Colonic mucosa (tissue), 4 donors: ENCODE results near the gene ASB16. TPM values are rescaled to one million over a fixed set of nuclear protein-coding genes. Genes with fewer than 3 reads are reported as not detected.

Source experiments
- DNase-seq: peaks from one replicate; pipeline ENCODE4 v3.0.0-alpha.2; 2020
- H3K27ac ChIP-seq: fragments of 200-600 bp; one replicate; pipeline ENCODE4 v1.8.0; 2021
- H3K27me3 ChIP-seq: fragments of 200-600 bp; one replicate; pipeline ENCODE4 v1.8.0; 2021
- H3K36me3 ChIP-seq: fragments of 200-600 bp; one replicate; pipeline ENCODE4 v1.8.0; 2021
- H3K4me1 ChIP-seq: fragments of 200-600 bp; one replicate; pipeline ENCODE4 v1.8.0; 2021; ENCODE audit warnings: mild to moderate bottlenecking
- H3K4me3 ChIP-seq: fragments of 200-600 bp; one replicate; pipeline ENCODE4 v1.8.0; 2021
- H3K9ac ChIP-seq, 2 donors: one replicate each; pipeline ENCODE4 v1.7.0; 2013; ENCODE audit warnings: control low read depth in 2 of 2, low read depth in 2 of 2, low read length in 2 of 2
- H3K9me3 ChIP-seq: fragments of 200-600 bp; one replicate; pipeline ENCODE4 v1.8.0; 2021
- CTCF ChIP-seq: fragments of 200-600 bp; IDR thresholded peaks from one replicate; pipeline ENCODE4 v1.8.0; 2022; ENCODE audit warnings: antibody characterized with exemption, mild to moderate bottlenecking
- intact Hi-C: fragments of 100-400 bp; cut with DNase I; formaldehyde crosslinking; loops from one replicate; pipeline ENCODE4 v1.14.1; 2022
- microRNA-seq: library from miRNA; unstranded; fragments of <30 nt; microRNA quantifications from one replicate; pipeline ENCODE4, GENCODE V29; 2019
- total RNA-seq, 2 donors: library from RNA; stranded (reverse); fragmentation: NEBNext Ultra II Directional in 1 of 2; extraction: Animal tissue kit (Norgen Biotek cat#: 25700) in 1 of 2; gene quantifications; one replicate each; pipeline ENCODE4 v1.2.1, GENCODE V29; 2021
- donor health status: healthy.
- donor health status: DM: no; HTN: no; CAD: no.
- donor health status: DM: no; HTN: no; CAD: no.

Gene ASB16
- total RNA-seq, 2 donors from 2014 or later, result 0.32 TPM; not detected in 1

DNA sequence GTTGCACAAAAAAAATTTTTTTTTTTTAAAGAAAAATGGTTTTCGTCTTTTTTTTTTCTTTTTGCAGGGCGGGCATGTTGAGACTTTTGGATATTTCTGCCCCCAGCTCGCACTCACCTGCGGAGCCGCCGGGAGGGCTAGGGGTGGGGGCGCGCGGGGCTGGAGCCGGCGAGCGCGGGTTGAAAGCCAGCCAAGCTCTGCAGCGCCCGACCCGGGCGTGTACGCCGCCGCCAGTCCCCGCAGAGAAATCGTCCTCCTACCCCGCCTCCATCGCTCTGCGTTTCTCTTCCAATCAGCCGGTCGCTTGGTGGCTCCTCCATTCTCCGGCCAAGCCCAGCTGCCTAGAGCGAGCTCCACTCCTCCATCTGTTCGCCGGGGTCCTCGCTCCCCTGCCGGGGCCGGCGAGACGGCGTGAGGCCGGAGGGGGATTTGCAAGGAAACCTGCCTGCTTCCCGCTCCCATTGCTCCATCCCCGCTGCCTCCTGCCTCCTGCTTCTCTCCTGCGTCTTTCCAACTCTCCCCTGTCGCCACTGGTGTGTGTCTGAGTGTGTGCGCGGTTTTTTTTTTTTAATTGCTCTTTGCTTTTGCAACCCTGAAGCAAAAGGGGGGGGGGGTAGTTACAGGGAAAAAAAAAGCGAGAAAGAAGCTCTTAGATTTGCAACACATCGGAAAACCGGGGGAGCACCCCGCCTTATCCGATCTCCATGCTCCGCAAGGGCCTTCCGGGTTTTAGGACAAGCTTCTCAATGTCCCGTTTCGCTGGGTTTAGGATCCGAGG is 50.8 kb downstream of the ASB16 start:
- H3K4me3 ChIP-seq, result peak overlapping the region; percentile 89
- H3K27me3 ChIP-seq, result no peaks in the 10 kb centered on the region
- peak overlapping the region; percentile 99 for H3K27ac ChIP-seq
- peak overlapping the region; percentile 76 to 96 for H3K9ac ChIP-seq
- TF ChIP-seq CTCF, result no peak
- intact Hi-C loops, result no loop called here
- H3K9me3 ChIP-seq, result no peaks in the 10 kb centered on the region
- no peaks in the 10 kb centered on the region for H3K4me1 ChIP-seq
- peak; percentile 78 for DNase-seq
- peaks cover under 1% of the 10 kb centered on the region for H3K36me3 ChIP-seq

DNA sequence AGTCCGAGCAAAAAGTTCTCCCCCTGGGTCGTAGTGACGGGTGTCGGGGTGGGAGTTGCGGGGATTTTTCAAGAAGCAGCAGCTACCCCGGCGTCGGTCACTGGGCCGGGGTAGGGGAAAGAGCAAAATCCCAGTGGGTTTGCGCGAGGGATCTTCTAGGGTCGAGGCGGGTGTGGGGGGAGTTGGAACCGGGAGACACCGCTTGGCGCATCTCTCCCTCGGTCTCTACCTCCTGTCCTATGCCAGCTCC is 51.3 kb downstream of the ASB16 start:
- Histone ChIP-seq H3K4me1 (no peaks in the 10 kb centered on the region), H3K27me3 (no peaks in the 10 kb centered on the region), H3K36me3 (no peaks in the 10 kb centered on the region), H3K4me3 (peak overlapping the region; percentile 89), H3K9ac (peak overlapping the region; percentile 76 to 96), H3K27ac (peak overlapping the region; percentile 99), H3K9me3 (no peaks in the 10 kb centered on the region)
- DNase-seq, result no peak
- intact Hi-C loops, result no loop called here
- TF ChIP-seq CTCF, result no peak

- Histone ChIP-seq H3K27ac (peak overlapping the region; percentile 99), H3K4me1 (no peaks in the 10 kb centered on the region), H3K4me3 (peak overlapping the region; percentile 89), H3K9ac (peak overlapping the region; percentile 76 to 96), H3K36me3 (no peaks in the 10 kb centered on the region), H3K27me3 (no peaks in the 10 kb centered on the region), H3K9me3 (no peaks in the 10 kb centered on the region)
- no peak for TF ChIP-seq CTCF
- intact Hi-C loops, result no loop called here
- DNase-seq, result peak; percentile 91
Measured at GRCh38 chr17:44222112-44222869, 51.8 kb downstream of the ASB16 start.

- no peak for TF ChIP-seq CTCF
- Histone ChIP-seq H3K36me3 (no peaks in the 10 kb centered on the region), H3K4me1 (no peaks in the 10 kb centered on the region), H3K4me3 (no peak overlapping the region), H3K27ac (no peak overlapping the region), H3K9ac (no peak overlapping the region), H3K27me3 (no peaks in the 10 kb centered on the region), H3K9me3 (no peaks in the 10 kb centered on the region)
- DNase-seq, result peak; percentile 73
- intact Hi-C loops, result no loop called here
Measured at GRCh38 chr17:44223541-44224071, 53.1 kb downstream of the ASB16 start.

Small RNA genes lying within 50 kb of the gene (microRNA-seq; reads per million reads assigned to microRNA genes)
- not detected for gene MIR6782

Other genes with a start within 250 kb of the ASB16 start
- gene PPY, start 228.2 kb upstream of the ASB16 start, total RNA-seq, result under 1 TPM in 1 of 2 donors, not detected in 1; 0.49 TPM
- gene PYY, start 216.8 kb upstream of the ASB16 start, total RNA-seq, result 100 to 1,000 TPM in 1 of 2 donors, 10 to 100 TPM in 1; 73.8 to 258 TPM
- 10 to 100 TPM in 1 of 2 donors, 1 to 10 TPM in 1; 5.2 to 14.0 TPM for gene NAGS, start 166.1 kb upstream of the ASB16 start, total RNA-seq
- 10 to 100 TPM; 26.8 to 33.7 TPM for gene TMEM101, start 155.7 kb upstream of the ASB16 start, total RNA-seq
- gene LSM12, start 104.0 kb upstream of the ASB16 start, total RNA-seq, result 10 to 100 TPM; 60.9 to 74.3 TPM
- 10 to 100 TPM; 28.3 to 44.7 TPM for gene G6PC3, start 100.0 kb upstream of the ASB16 start, total RNA-seq
- 10 to 100 TPM; 19.0 to 26.6 TPM for gene HDAC5, start 47.1 kb upstream of the ASB16 start, total RNA-seq
- gene HROB, start 28.8 kb upstream of the ASB16 start, total RNA-seq, result 10 to 100 TPM in 1 of 2 donors, 1 to 10 TPM in 1; 2.7 to 11.5 TPM
- gene TMUB2, start 16.3 kb downstream of the ASB16 start, total RNA-seq, result 10 to 100 TPM; 37.0 to 44.5 TPM
- gene ATXN7L3, start 29.2 kb downstream of the ASB16 start, total RNA-seq, result 10 to 100 TPM; 65.9 to 77.3 TPM
- 10 to 100 TPM; 44.7 to 84.1 TPM for gene UBTF, start 49.0 kb downstream of the ASB16 start, total RNA-seq
- gene SLC4A1, start 97.4 kb downstream of the ASB16 start, total RNA-seq, result under 1 TPM in 1 of 2 donors, not detected in 1; 0.27 TPM
- 1 to 10 TPM in 1 of 2 donors, under 1 TPM in 1; 0.52 to 1.4 TPM for gene RUNDC3A, start 137.9 kb downstream of the ASB16 start, total RNA-seq
- 100 to 1,000 TPM; 115 to 267 TPM for gene SLC25A39, start 154.1 kb downstream of the ASB16 start, total RNA-seq
- 100 to 1,000 TPM; 343 to 466 TPM for gene GRN, start 174.6 kb downstream of the ASB16 start, total RNA-seq
- under 1 TPM; 0.64 to 0.72 TPM for gene FAM171A2, start 193.1 kb downstream of the ASB16 start, total RNA-seq
- gene ITGA2B, start 218.9 kb downstream of the ASB16 start, total RNA-seq, result under 1 TPM; 0.37 to 0.69 TPM